ENCODE results near the gene GMPR. TPM values are rescaled to one million over a fixed set of nuclear protein-coding genes. Genes with fewer than 3 reads are reported as not detected.

The GMPR gene
- total and polyA plus RNA-seq, 10 of the 15 experiments (the other 5 are each of a cell fraction or from before 2014, with no cell fraction given), result 0.15 to 1.8 (median 0.49) TPM; not detected in 1

DNA sequence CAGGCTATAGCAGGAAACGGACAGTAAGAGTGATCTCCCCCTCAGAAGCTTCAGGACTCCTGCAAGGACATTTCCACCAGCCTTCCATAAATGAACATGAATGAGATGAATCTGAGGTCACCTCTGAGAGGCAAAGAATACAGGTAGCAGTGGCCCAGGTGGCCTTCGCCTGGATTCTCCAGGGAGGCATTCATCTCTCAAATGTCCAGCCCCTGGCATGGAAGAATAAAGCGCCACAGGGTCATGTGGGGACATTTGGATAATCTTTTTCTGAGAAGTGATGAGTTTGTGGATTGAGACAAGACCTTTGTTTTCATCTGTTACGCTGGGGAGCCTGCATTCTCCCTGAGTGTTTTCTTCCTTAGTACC is 2.9 kb downstream of the GMPR start:
- H3K79me2 ChIP-seq (ENCODE audit: control insufficient read depth, insufficient read depth, low read length), result no peaks in the 10 kb centered on the region
- ChIA-PET RAD21 (ENCODE audit: unreplicated experiment) (no interaction called here), POLR2A (interaction anchor here (1.0 kb wide), 1 partner anchor 8 kb away, joined by 4 read pairs; no protein-coding TSS in a partner anchor), CTCF (no interaction called here), SMC1A (ENCODE audit: uncharacterized antibody, unreplicated experiment) (interaction anchor here (1.3 kb wide), 1 partner anchor 12 kb away, joined by 4 read pairs; no protein-coding TSS in a partner anchor)
- no peak overlapping the region for H3K4me2 ChIP-seq (ENCODE audit: control insufficient read depth, insufficient read depth)
- H2AFZ ChIP-seq (ENCODE audit: control insufficient read depth, low read depth, low read length), result no peak overlapping the region
- DNase-seq (ENCODE audit: low read depth, low spot score) (no peak), FAIRE-seq (no peak), ATAC-seq (no peak)
- in situ Hi-C loops (cut with MboI), result no loop called here
- H3K27ac ChIP-seq (ENCODE audit: control insufficient read depth, insufficient read depth), result no peak overlapping the region
- no peak overlapping the region for H3K4me3 ChIP-seq
- no peak for TF ChIP-seq NR2F1 (conservative IDR thresholded peaks at IDR 0.05)
- peaks cover 1 to 5% of the 10 kb centered on the region in 2 experiments; a peak in 3 of 4 replicates for H3K27me3 ChIP-seq (replicated peaks in 1 of 2; ENCODE audit: control insufficient read depth in 2 of 2, insufficient read depth in 2 of 2, low read length in 1 of 2)
- H3K9me3 ChIP-seq (replicated peaks; ENCODE audit: control insufficient read depth, insufficient read depth, low read length), result no peaks in the 10 kb centered on the region
- H3K4me1 ChIP-seq (ENCODE audit: control insufficient read depth, insufficient read depth, low read length), result peaks cover 19% of the 10 kb centered on the region
- intact Hi-C loops (cut with micrococcal nuclease; ENCODE audit: unreplicated experiment), result no loop called here
- H4K20me1 ChIP-seq (ENCODE audit: control insufficient read depth, insufficient read depth), result no peaks in the 10 kb centered on the region; the same call in 1 of the 2 replicates
- 81% methylated on average over 4 of the region's 4 CpGs for WGBS (ENCODE audit: insufficient coverage, insufficient replicate concordance, low lambda C conversion rate, missing lambda C conversion rate)
- H3K9ac ChIP-seq (ENCODE audit: control insufficient read depth, insufficient read depth, low read length), result no peak overlapping the region
- H3K36me3 ChIP-seq (ENCODE audit: control insufficient read depth in 2 of 2, insufficient read depth in 2 of 2, low read length in 1 of 2), result no peaks in the 10 kb centered on the region
- no TSS peak for BruUV-seq (replicated peaks)

DNA sequence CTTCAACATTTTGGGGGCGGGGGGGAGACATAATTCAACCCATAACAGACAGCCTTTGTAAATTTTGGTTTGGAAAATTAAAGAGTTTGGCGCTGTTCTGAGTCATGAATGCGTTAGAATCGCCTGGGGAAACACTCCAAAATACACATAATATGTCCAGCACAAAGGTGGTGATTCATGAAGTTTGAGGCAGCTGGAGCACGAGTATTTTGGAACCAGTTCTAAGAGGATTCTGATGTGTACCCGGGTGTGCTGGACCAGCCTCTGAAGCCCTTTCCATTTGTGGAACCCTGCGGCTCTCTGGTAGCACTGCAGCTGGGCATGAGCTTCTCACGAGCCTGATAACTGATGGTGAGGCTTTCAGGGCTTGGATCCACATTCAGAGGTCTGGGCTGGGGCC is 4.7 kb downstream of the GMPR start:
- ChIA-PET RAD21 (ENCODE audit: unreplicated experiment) (no interaction called here), CTCF (no interaction called here), POLR2A (no interaction called here), SMC1A (ENCODE audit: uncharacterized antibody, unreplicated experiment) (no interaction called here)
- Histone ChIP-seq H3K4me3 (no peak overlapping the region), H3K4me1 (ENCODE audit: control insufficient read depth, insufficient read depth, low read length) (peaks cover 3% of the 10 kb centered on the region; the same call in 1 of the 2 replicates), H3K27me3 (replicated peaks in 1 of 2; ENCODE audit: control insufficient read depth in 2 of 2, insufficient read depth in 2 of 2, low read length in 1 of 2) (peaks cover 1 to 5% of the 10 kb centered on the region in 2 experiments; a peak in 3 of 4 replicates), H3K9ac (ENCODE audit: control insufficient read depth, insufficient read depth, low read length) (no peak overlapping the region), H3K9me3 (replicated peaks; ENCODE audit: control insufficient read depth, insufficient read depth, low read length) (no peaks in the 10 kb centered on the region), H2AFZ (ENCODE audit: control insufficient read depth, low read depth, low read length) (no peak overlapping the region), H3K27ac (ENCODE audit: control insufficient read depth, insufficient read depth) (no peak overlapping the region), H3K79me2 (ENCODE audit: control insufficient read depth, insufficient read depth, low read length) (no peaks in the 10 kb centered on the region), H3K36me3 (ENCODE audit: control insufficient read depth in 2 of 2, insufficient read depth in 2 of 2, low read length in 1 of 2) (no peaks in the 10 kb centered on the region), H4K20me1 (ENCODE audit: control insufficient read depth, insufficient read depth) (no peaks in the 10 kb centered on the region), H3K4me2 (ENCODE audit: control insufficient read depth, insufficient read depth) (no peak overlapping the region)
- no peak for DNase-seq (ENCODE audit: low read depth, low spot score)
- ATAC-seq, result no peak
- in situ Hi-C loops (cut with MboI) (no loop called here), intact Hi-C loops (cut with micrococcal nuclease; ENCODE audit: unreplicated experiment) (no loop called here)
- FAIRE-seq, result no peak
- WGBS (ENCODE audit: insufficient coverage, insufficient replicate concordance, low lambda C conversion rate, missing lambda C conversion rate), result 57% methylated on average over 8 of the region's 8 CpGs
- no TSS peak for BruUV-seq (replicated peaks)
- TF ChIP-seq CHD1 (IDR thresholded peaks at IDR 0.05; ENCODE audit: low read depth, low read length), result no peak
- TF ChIP-seq, protein P1, sequence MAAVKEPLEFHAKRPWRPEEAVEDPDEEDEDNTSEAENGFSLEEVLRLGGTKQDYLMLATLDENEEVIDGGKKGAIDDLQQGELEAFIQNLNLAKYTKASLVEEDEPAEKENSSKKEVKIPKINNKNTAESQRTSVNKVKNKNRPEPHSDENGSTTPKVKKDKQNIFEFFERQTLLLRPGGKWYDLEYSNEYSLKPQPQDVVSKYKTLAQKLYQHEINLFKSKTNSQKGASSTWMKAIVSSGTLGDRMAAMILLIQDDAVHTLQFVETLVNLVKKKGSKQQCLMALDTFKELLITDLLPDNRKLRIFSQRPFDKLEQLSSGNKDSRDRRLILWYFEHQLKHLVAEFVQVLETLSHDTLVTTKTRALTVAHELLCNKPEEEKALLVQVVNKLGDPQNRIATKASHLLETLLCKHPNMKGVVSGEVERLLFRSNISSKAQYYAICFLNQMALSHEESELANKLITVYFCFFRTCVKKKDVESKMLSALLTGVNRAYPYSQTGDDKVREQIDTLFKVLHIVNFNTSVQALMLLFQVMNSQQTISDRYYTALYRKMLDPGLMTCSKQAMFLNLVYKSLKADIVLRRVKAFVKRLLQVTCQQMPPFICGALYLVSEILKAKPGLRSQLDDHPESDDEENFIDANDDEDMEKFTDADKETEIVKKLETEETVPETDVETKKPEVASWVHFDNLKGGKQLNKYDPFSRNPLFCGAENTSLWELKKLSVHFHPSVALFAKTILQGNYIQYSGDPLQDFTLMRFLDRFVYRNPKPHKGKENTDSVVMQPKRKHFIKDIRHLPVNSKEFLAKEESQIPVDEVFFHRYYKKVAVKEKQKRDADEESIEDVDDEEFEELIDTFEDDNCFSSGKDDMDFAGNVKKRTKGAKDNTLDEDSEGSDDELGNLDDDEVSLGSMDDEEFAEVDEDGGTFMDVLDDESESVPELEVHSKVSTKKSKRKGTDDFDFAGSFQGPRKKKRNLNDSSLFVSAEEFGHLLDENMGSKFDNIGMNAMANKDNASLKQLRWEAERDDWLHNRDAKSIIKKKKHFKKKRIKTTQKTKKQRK (IDR thresholded peaks at IDR 0.05; ENCODE audit: low read depth, low read length), result no peak
- TF ChIP-seq STAT1 (conservative IDR thresholded peaks at IDR 0.05), result no peak
- no peak for TF ChIP-seq POLR2AphosphoS2 (IDR thresholded peaks at IDR 0.05; ENCODE audit: low read depth, low read length)
- TF ChIP-seq, protein P2, sequence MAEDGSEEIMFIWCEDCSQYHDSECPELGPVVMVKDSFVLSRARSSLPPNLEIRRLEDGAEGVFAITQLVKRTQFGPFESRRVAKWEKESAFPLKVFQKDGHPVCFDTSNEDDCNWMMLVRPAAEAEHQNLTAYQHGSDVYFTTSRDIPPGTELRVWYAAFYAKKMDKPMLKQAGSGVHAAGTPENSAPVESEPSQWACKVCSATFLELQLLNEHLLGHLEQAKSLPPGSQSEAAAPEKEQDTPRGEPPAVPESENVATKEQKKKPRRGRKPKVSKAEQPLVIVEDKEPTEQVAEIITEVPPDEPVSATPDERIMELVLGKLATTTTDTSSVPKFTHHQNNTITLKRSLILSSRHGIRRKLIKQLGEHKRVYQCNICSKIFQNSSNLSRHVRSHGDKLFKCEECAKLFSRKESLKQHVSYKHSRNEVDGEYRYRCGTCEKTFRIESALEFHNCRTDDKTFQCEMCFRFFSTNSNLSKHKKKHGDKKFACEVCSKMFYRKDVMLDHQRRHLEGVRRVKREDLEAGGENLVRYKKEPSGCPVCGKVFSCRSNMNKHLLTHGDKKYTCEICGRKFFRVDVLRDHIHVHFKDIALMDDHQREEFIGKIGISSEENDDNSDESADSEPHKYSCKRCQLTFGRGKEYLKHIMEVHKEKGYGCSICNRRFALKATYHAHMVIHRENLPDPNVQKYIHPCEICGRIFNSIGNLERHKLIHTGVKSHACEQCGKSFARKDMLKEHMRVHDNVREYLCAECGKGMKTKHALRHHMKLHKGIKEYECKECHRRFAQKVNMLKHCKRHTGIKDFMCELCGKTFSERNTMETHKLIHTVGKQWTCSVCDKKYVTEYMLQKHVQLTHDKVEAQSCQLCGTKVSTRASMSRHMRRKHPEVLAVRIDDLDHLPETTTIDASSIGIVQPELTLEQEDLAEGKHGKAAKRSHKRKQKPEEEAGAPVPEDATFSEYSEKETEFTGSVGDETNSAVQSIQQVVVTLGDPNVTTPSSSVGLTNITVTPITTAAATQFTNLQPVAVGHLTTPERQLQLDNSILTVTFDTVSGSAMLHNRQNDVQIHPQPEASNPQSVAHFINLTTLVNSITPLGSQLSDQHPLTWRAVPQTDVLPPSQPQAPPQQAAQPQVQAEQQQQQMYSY (CRISPR knock-in tag; IDR thresholded peaks at IDR 0.05), result no peak
- TF ChIP-seq, protein P3, sequence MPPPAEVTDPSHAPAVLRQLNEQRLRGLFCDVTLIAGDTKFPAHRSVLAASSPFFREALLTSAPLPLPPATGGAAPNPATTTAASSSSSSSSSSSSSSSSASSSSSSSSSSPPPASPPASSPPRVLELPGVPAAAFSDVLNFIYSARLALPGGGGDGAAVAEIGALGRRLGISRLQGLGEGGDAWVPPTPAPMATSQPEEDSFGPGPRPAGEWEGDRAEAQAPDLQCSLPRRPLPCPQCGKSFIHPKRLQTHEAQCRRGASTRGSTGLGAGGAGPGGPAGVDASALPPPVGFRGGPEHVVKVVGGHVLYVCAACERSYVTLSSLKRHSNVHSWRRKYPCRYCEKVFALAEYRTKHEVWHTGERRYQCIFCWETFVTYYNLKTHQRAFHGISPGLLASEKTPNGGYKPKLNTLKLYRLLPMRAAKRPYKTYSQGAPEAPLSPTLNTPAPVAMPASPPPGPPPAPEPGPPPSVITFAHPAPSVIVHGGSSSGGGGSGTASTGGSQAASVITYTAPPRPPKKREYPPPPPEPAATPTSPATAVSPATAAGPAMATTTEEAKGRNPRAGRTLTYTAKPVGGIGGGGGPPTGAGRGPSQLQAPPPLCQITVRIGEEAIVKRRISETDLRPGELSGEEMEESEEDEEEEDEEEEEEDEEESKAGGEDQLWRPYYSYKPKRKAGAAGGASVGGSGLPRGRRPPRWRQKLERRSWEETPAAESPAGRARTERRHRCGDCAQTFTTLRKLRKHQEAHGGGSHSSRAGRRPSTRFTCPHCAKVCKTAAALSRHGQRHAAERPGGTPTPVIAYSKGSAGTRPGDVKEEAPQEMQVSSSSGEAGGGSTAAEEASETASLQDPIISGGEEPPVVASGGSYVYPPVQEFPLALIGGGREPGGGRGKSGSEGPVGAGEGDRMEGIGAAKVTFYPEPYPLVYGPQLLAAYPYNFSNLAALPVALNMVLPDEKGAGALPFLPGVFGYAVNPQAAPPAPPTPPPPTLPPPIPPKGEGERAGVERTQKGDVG (CRISPR knock-in tag; IDR thresholded peaks at IDR 0.05), result no peak
